H9 (cell line): ENCODE measurements around the gene SLC18B1. TPM values are rescaled to one million over a fixed set of nuclear protein-coding genes. Genes with fewer than 3 reads are reported as not detected.

Experiments
- DNase-seq: peaks from one replicate; pipeline ENCODE4 v3.0.0-alpha.2; 2017
- H2AFZ ChIP-seq: one replicate; pipeline ENCODE4 v1.6.1; 2013; ENCODE audit warnings: mild to moderate bottlenecking, low read length, control low read depth, moderate library complexity
- H2AK5ac ChIP-seq: 2 replicates; pipeline ENCODE4 v1.6.1; 2013; ENCODE audit warnings: low read length, control low read depth, mixed read lengths; ENCODE audit not compliant: insufficient read length
- H2BK120ac ChIP-seq: one replicate; pipeline ENCODE4 v1.6.1; 2013; ENCODE audit warnings: low read depth, mild to moderate bottlenecking, low read length, control low read depth, inconsistent platforms; ENCODE audit not compliant: poor library complexity, severe bottlenecking
- H2BK12ac ChIP-seq: 2 replicates; pipeline ENCODE4 v1.6.1; 2013; ENCODE audit warnings: low read length, control low read depth, mixed read lengths, low read depth; ENCODE audit not compliant: insufficient read length
- H2BK15ac ChIP-seq: 2 replicates; pipeline ENCODE4 v1.6.1; 2013; ENCODE audit warnings: low read depth, low read length, control low read depth
- H2BK20ac ChIP-seq: one replicate; pipeline ENCODE4 v1.6.1; 2013; ENCODE audit warnings: low read depth, mild to moderate bottlenecking, low read length, control low read depth, inconsistent platforms; ENCODE audit not compliant: poor library complexity, severe bottlenecking
- H2BK5ac ChIP-seq: 2 replicates; pipeline ENCODE4 v1.6.1; 2013; ENCODE audit warnings: low read length, control low read depth, mixed read lengths; ENCODE audit not compliant: insufficient read length
- H3K14ac ChIP-seq: 2 replicates; pipeline ENCODE4 v1.6.1; 2013; ENCODE audit warnings: low read length, control low read depth; ENCODE audit not compliant: insufficient read depth
- H3K18ac ChIP-seq: 2 replicates; pipeline ENCODE4 v1.6.1; 2013; ENCODE audit warnings: low read depth, mild to moderate bottlenecking, mixed read lengths, low read length, control low read depth; ENCODE audit not compliant: insufficient read length
- H3K23ac ChIP-seq: 2 replicates; pipeline ENCODE4 v1.6.1; 2013; ENCODE audit warnings: low read length, control low read depth, mixed read lengths, low read depth; ENCODE audit not compliant: insufficient read length
- H3K23me2 ChIP-seq: 2 replicates; pipeline ENCODE4 v1.6.1; 2013; ENCODE audit warnings: low read depth, mild to moderate bottlenecking, mixed read lengths, low read length, control low read depth; ENCODE audit not compliant: insufficient read length, poor library complexity, severe bottlenecking
- H3K27ac ChIP-seq: 2 replicates; pipeline ENCODE4 v1.5.1; 2013; ENCODE audit warnings: low read length, control low read depth, mixed read lengths, low read depth; ENCODE audit not compliant: insufficient read length
- H3K27me3 ChIP-seq: 2 replicates; pipeline ENCODE4 v1.6.1; 2013; ENCODE audit warnings: low read length, control low read depth, inconsistent platforms; ENCODE audit not compliant: insufficient read depth
- H3K4ac ChIP-seq: 2 replicates; pipeline ENCODE4 v1.6.1; 2013; ENCODE audit warnings: low read depth, mild to moderate bottlenecking, control low read depth, inconsistent platforms, low read length, moderate library complexity
- H3K4me1 ChIP-seq: 2 replicates; pipeline ENCODE4 v1.6.1; 2013; ENCODE audit warnings: low read length, control low read depth, inconsistent platforms; ENCODE audit not compliant: insufficient read depth
- H3K4me2 ChIP-seq: 2 replicates; pipeline ENCODE4 v1.6.1; 2013; ENCODE audit warnings: low read length, control low read depth, mixed read lengths; ENCODE audit not compliant: insufficient read length, insufficient read depth
- H3K56ac ChIP-seq: 2 replicates; pipeline ENCODE4 v1.6.1; 2013; ENCODE audit warnings: low read depth, mild to moderate bottlenecking, mixed read lengths, low read length, control low read depth; ENCODE audit not compliant: insufficient read length
- H3K79me1 ChIP-seq: 2 replicates; pipeline ENCODE4 v1.6.1; 2013; ENCODE audit warnings: low read depth, mild to moderate bottlenecking, moderate library complexity, low read length, control low read depth, inconsistent platforms; ENCODE audit not compliant: insufficient read depth, poor library complexity, severe bottlenecking
- H3K79me2 ChIP-seq: 2 replicates; pipeline ENCODE4 v1.6.1; 2013; ENCODE audit warnings: low read length, control low read depth, inconsistent platforms; ENCODE audit not compliant: insufficient read depth
- H3K9ac ChIP-seq: 2 replicates; pipeline ENCODE4 v1.6.1; 2013; ENCODE audit warnings: low read length, control low read depth, mixed read lengths; ENCODE audit not compliant: insufficient read length; ENCODE audit errors: extremely low read depth
- H3K9me3 ChIP-seq: one replicate; pipeline ENCODE4 v1.6.1; 2013; ENCODE audit warnings: low read depth, low read length, inconsistent platforms; ENCODE audit not compliant: control insufficient read depth
- H3T11ph ChIP-seq: one replicate; pipeline ENCODE4 v1.6.1; 2013; ENCODE audit warnings: mild to moderate bottlenecking, low read length, control low read depth, inconsistent platforms
- H4K20me1 ChIP-seq: one replicate; pipeline ENCODE4 v1.6.1; 2013; ENCODE audit not compliant: control insufficient read depth, insufficient read length, insufficient read depth
- H4K5ac ChIP-seq: 2 replicates; pipeline ENCODE4 v1.6.1; 2013; ENCODE audit warnings: low read depth, mild to moderate bottlenecking, mixed read lengths, low read length, control low read depth; ENCODE audit not compliant: insufficient read length
- H4K8ac ChIP-seq: replicated peaks from 2 replicates; pipeline ENCODE4 v1.6.1; 2013; ENCODE audit warnings: low read length, control low read depth, mixed read lengths, low read depth; ENCODE audit not compliant: insufficient read length
- H4K91ac ChIP-seq: 2 replicates; pipeline ENCODE4 v1.6.1; 2013; ENCODE audit warnings: low read depth, mild to moderate bottlenecking, moderate library complexity, mixed read lengths, low read length, control low read depth; ENCODE audit not compliant: insufficient read length
- H3K27ac Mint-ChIP-seq, 3 experiments: 2 replicates in 2 of 3; 3 replicates in 1 of 3; pipeline ENCODE4 v1.8.0; 2020 to 2021; ENCODE audit warnings: mixed read lengths in 3 of 3, mild to moderate bottlenecking in 1 of 3, moderate library complexity in 1 of 3
- H3K27me3 Mint-ChIP-seq: 2 replicates; pipeline ENCODE4 v1.8.0; 2021; ENCODE audit warnings: low read depth, mild to moderate bottlenecking, moderate library complexity, mixed read lengths
- H3K36me3 Mint-ChIP-seq, 3 experiments: 2 replicates in 2 of 3; 3 replicates in 1 of 3; pipeline ENCODE4 v1.8.0; 2020 to 2021; ENCODE audit warnings: low read depth in 3 of 3, mixed read lengths in 3 of 3; ENCODE audit not compliant: insufficient read depth in 1 of 3
- H3K4me1 Mint-ChIP-seq, 2 experiments: 2 replicates each; pipeline ENCODE4 v1.8.0; 2020; ENCODE audit warnings: mixed read lengths in 2 of 2
- H3K4me3 Mint-ChIP-seq, 2 experiments: 2 replicates in 1 of 2; 3 replicates in 1 of 2; pipeline ENCODE4 v1.8.0; 2020 to 2021; ENCODE audit warnings: mild to moderate bottlenecking in 2 of 2, mixed read lengths in 2 of 2, moderate library complexity in 1 of 2
- H3K9me3 Mint-ChIP-seq, 2 experiments: 2 replicates in 1 of 2; 3 replicates in 1 of 2; pipeline ENCODE4 v1.8.0; 2020; ENCODE audit warnings: mild to moderate bottlenecking in 2 of 2, mixed read lengths in 2 of 2, moderate library complexity in 1 of 2
- CTCF ChIP-seq: fragments of 200-600 bp; sonication (generic); conservative IDR thresholded peaks from 3 replicates; pipeline ENCODE4 v1.8.0; 2021; ENCODE audit warnings: antibody characterized with exemption, mild to moderate bottlenecking
- WGBS: extraction: QIAGEN DNeasy Blood & Tissue Kit; methylation state at CpG from one replicate; pipeline ENCODE4 v1.1.7; 2013; ENCODE audit warnings: missing lambda C conversion rate, low lambda C conversion rate, mixed read lengths; ENCODE audit not compliant: insufficient read length; ENCODE audit errors: extremely low coverage; 5-methylcytosine and 5-hydroxymethylcytosine counted together
- total RNA-seq: library from RNA; stranded (reverse); gene quantifications from 2 replicates; pipeline ENCODE4 v1.2.1, GENCODE V29; 2021

Gene SLC18B1
- total RNA-seq, 1 experiment from 2014 or later: 19.8 TPM

- no peak overlapping the region for H2BK15ac ChIP-seq
- DNase-seq: no peak
- H3K23me2 ChIP-seq: no peaks in the 10 kb centered on the region
- H3K4me1 ChIP-seq: no peaks in the 10 kb centered on the region
- no peak overlapping the region for H3K27ac ChIP-seq
- no peaks in the 10 kb centered on the region for H4K20me1 ChIP-seq
- H3K18ac ChIP-seq: no peak overlapping the region
- no peaks in the 10 kb centered on the region for H3K27me3 ChIP-seq
- H2BK5ac ChIP-seq: no peak overlapping the region
- H2AFZ ChIP-seq: no peak overlapping the region
- H3K23ac ChIP-seq: no peak overlapping the region
- no peak overlapping the region for H2BK12ac ChIP-seq
- no peak overlapping the region for H4K8ac ChIP-seq
- no peaks in the 10 kb centered on the region for H3K79me1 ChIP-seq
- H2AK5ac ChIP-seq: no peak overlapping the region
- no peak for TF ChIP-seq CTCF
- no peaks in the 10 kb centered on the region for H3K36me3 Mint-ChIP-seq
- no peak overlapping the region for H3K27ac Mint-ChIP-seq
- H3K14ac ChIP-seq: no peak overlapping the region
- WGBS: no CpG with 5 or more reads among the region's 1 CpG
- H2BK120ac ChIP-seq: no peak overlapping the region
- no peak overlapping the region for H2BK20ac ChIP-seq
- H3K4me1 Mint-ChIP-seq: no peaks in the 10 kb centered on the region
- no peak overlapping the region for H3K56ac ChIP-seq
- H3K9ac ChIP-seq: no peak overlapping the region
- H4K91ac ChIP-seq: no peak overlapping the region
- H3K79me2 ChIP-seq: no peaks in the 10 kb centered on the region
- no peak overlapping the region for H3K4ac ChIP-seq
- no peak overlapping the region for H4K5ac ChIP-seq
- no peaks in the 10 kb centered on the region for H3K9me3 ChIP-seq
- H3K9me3 Mint-ChIP-seq: no peaks in the 10 kb centered on the region
- H3K4me3 Mint-ChIP-seq: no peak overlapping the region
- no peaks in the 10 kb centered on the region; the same call in 1 of the 2 replicates for H3K27me3 Mint-ChIP-seq
- H3T11ph ChIP-seq: no peak overlapping the region
- H3K4me2 ChIP-seq: no peak overlapping the region
Measured at GRCh38 chr6:132733814-132734213, 64.6 kb downstream of the SLC18B1 start.
